H9 (cell line): ENCODE measurements around the gene SMPX. TPM values are rescaled to one million over a fixed set of nuclear protein-coding genes. Genes with fewer than 3 reads are reported as not detected.

Source experiments
- DNase-seq: peaks from one replicate; pipeline ENCODE4 v3.0.0-alpha.2; 2017
- H2AFZ ChIP-seq: one replicate; pipeline ENCODE4 v1.6.1; 2013; ENCODE audit warnings: mild to moderate bottlenecking, low read length, control low read depth, moderate library complexity
- H2AK5ac ChIP-seq: 2 replicates; pipeline ENCODE4 v1.6.1; 2013; ENCODE audit warnings: low read length, control low read depth, mixed read lengths; ENCODE audit not compliant: insufficient read length
- H2BK120ac ChIP-seq: one replicate; pipeline ENCODE4 v1.6.1; 2013; ENCODE audit warnings: low read depth, mild to moderate bottlenecking, low read length, control low read depth, inconsistent platforms; ENCODE audit not compliant: poor library complexity, severe bottlenecking
- H2BK12ac ChIP-seq: 2 replicates; pipeline ENCODE4 v1.6.1; 2013; ENCODE audit warnings: low read length, control low read depth, mixed read lengths, low read depth; ENCODE audit not compliant: insufficient read length
- H2BK15ac ChIP-seq: 2 replicates; pipeline ENCODE4 v1.6.1; 2013; ENCODE audit warnings: low read depth, low read length, control low read depth
- H2BK20ac ChIP-seq: one replicate; pipeline ENCODE4 v1.6.1; 2013; ENCODE audit warnings: low read depth, mild to moderate bottlenecking, low read length, control low read depth, inconsistent platforms; ENCODE audit not compliant: poor library complexity, severe bottlenecking
- H2BK5ac ChIP-seq: 2 replicates; pipeline ENCODE4 v1.6.1; 2013; ENCODE audit warnings: low read length, control low read depth, mixed read lengths; ENCODE audit not compliant: insufficient read length
- H3K14ac ChIP-seq: 2 replicates; pipeline ENCODE4 v1.6.1; 2013; ENCODE audit warnings: low read length, control low read depth; ENCODE audit not compliant: insufficient read depth
- H3K18ac ChIP-seq: 2 replicates; pipeline ENCODE4 v1.6.1; 2013; ENCODE audit warnings: low read depth, mild to moderate bottlenecking, mixed read lengths, low read length, control low read depth; ENCODE audit not compliant: insufficient read length
- H3K23ac ChIP-seq: 2 replicates; pipeline ENCODE4 v1.6.1; 2013; ENCODE audit warnings: low read length, control low read depth, mixed read lengths, low read depth; ENCODE audit not compliant: insufficient read length
- H3K23me2 ChIP-seq: 2 replicates; pipeline ENCODE4 v1.6.1; 2013; ENCODE audit warnings: low read depth, mild to moderate bottlenecking, mixed read lengths, low read length, control low read depth; ENCODE audit not compliant: insufficient read length, poor library complexity, severe bottlenecking
- H3K27ac ChIP-seq: 2 replicates; pipeline ENCODE4 v1.5.1; 2013; ENCODE audit warnings: low read length, control low read depth, mixed read lengths, low read depth; ENCODE audit not compliant: insufficient read length
- H3K27me3 ChIP-seq: 2 replicates; pipeline ENCODE4 v1.6.1; 2013; ENCODE audit warnings: low read length, control low read depth, inconsistent platforms; ENCODE audit not compliant: insufficient read depth
- H3K4ac ChIP-seq: 2 replicates; pipeline ENCODE4 v1.6.1; 2013; ENCODE audit warnings: low read depth, mild to moderate bottlenecking, control low read depth, inconsistent platforms, low read length, moderate library complexity
- H3K4me1 ChIP-seq: 2 replicates; pipeline ENCODE4 v1.6.1; 2013; ENCODE audit warnings: low read length, control low read depth, inconsistent platforms; ENCODE audit not compliant: insufficient read depth
- H3K4me2 ChIP-seq: 2 replicates; pipeline ENCODE4 v1.6.1; 2013; ENCODE audit warnings: low read length, control low read depth, mixed read lengths; ENCODE audit not compliant: insufficient read length, insufficient read depth
- H3K56ac ChIP-seq: 2 replicates; pipeline ENCODE4 v1.6.1; 2013; ENCODE audit warnings: low read depth, mild to moderate bottlenecking, mixed read lengths, low read length, control low read depth; ENCODE audit not compliant: insufficient read length
- H3K79me1 ChIP-seq: 2 replicates; pipeline ENCODE4 v1.6.1; 2013; ENCODE audit warnings: low read depth, mild to moderate bottlenecking, moderate library complexity, low read length, control low read depth, inconsistent platforms; ENCODE audit not compliant: insufficient read depth, poor library complexity, severe bottlenecking
- H3K79me2 ChIP-seq: 2 replicates; pipeline ENCODE4 v1.6.1; 2013; ENCODE audit warnings: low read length, control low read depth, inconsistent platforms; ENCODE audit not compliant: insufficient read depth
- H3K9ac ChIP-seq: 2 replicates; pipeline ENCODE4 v1.6.1; 2013; ENCODE audit warnings: low read length, control low read depth, mixed read lengths; ENCODE audit not compliant: insufficient read length; ENCODE audit errors: extremely low read depth
- H3K9me3 ChIP-seq: one replicate; pipeline ENCODE4 v1.6.1; 2013; ENCODE audit warnings: low read depth, low read length, inconsistent platforms; ENCODE audit not compliant: control insufficient read depth
- H3T11ph ChIP-seq: one replicate; pipeline ENCODE4 v1.6.1; 2013; ENCODE audit warnings: mild to moderate bottlenecking, low read length, control low read depth, inconsistent platforms
- H4K20me1 ChIP-seq: one replicate; pipeline ENCODE4 v1.6.1; 2013; ENCODE audit not compliant: control insufficient read depth, insufficient read length, insufficient read depth
- H4K5ac ChIP-seq: 2 replicates; pipeline ENCODE4 v1.6.1; 2013; ENCODE audit warnings: low read depth, mild to moderate bottlenecking, mixed read lengths, low read length, control low read depth; ENCODE audit not compliant: insufficient read length
- H4K8ac ChIP-seq: replicated peaks from 2 replicates; pipeline ENCODE4 v1.6.1; 2013; ENCODE audit warnings: low read length, control low read depth, mixed read lengths, low read depth; ENCODE audit not compliant: insufficient read length
- H4K91ac ChIP-seq: 2 replicates; pipeline ENCODE4 v1.6.1; 2013; ENCODE audit warnings: low read depth, mild to moderate bottlenecking, moderate library complexity, mixed read lengths, low read length, control low read depth; ENCODE audit not compliant: insufficient read length
- H3K27ac Mint-ChIP-seq, 3 experiments: 2 replicates in 2 of 3; 3 replicates in 1 of 3; pipeline ENCODE4 v1.8.0; 2020 to 2021; ENCODE audit warnings: mixed read lengths in 3 of 3, mild to moderate bottlenecking in 1 of 3, moderate library complexity in 1 of 3
- H3K27me3 Mint-ChIP-seq: 2 replicates; pipeline ENCODE4 v1.8.0; 2021; ENCODE audit warnings: low read depth, mild to moderate bottlenecking, moderate library complexity, mixed read lengths
- H3K36me3 Mint-ChIP-seq, 3 experiments: 2 replicates in 2 of 3; 3 replicates in 1 of 3; pipeline ENCODE4 v1.8.0; 2020 to 2021; ENCODE audit warnings: low read depth in 3 of 3, mixed read lengths in 3 of 3; ENCODE audit not compliant: insufficient read depth in 1 of 3
- H3K4me1 Mint-ChIP-seq, 2 experiments: 2 replicates each; pipeline ENCODE4 v1.8.0; 2020; ENCODE audit warnings: mixed read lengths in 2 of 2
- H3K4me3 Mint-ChIP-seq, 2 experiments: 2 replicates in 1 of 2; 3 replicates in 1 of 2; pipeline ENCODE4 v1.8.0; 2020 to 2021; ENCODE audit warnings: mild to moderate bottlenecking in 2 of 2, mixed read lengths in 2 of 2, moderate library complexity in 1 of 2
- H3K9me3 Mint-ChIP-seq, 2 experiments: 2 replicates in 1 of 2; 3 replicates in 1 of 2; pipeline ENCODE4 v1.8.0; 2020; ENCODE audit warnings: mild to moderate bottlenecking in 2 of 2, mixed read lengths in 2 of 2, moderate library complexity in 1 of 2
- WGBS: extraction: QIAGEN DNeasy Blood & Tissue Kit; methylation state at CpG from one replicate; pipeline ENCODE4 v1.1.7; 2013; ENCODE audit warnings: missing lambda C conversion rate, low lambda C conversion rate, mixed read lengths; ENCODE audit not compliant: insufficient read length; ENCODE audit errors: extremely low coverage; 5-methylcytosine and 5-hydroxymethylcytosine counted together
- total RNA-seq: library from RNA; stranded (reverse); gene quantifications from 2 replicates; pipeline ENCODE4 v1.2.1, GENCODE V29; 2021
- TF ChIP-seq, protein P1 (sequence below): fragments of 200-600 bp; sonication (generic); conservative IDR thresholded peaks from 3 replicates; pipeline ENCODE4 v1.8.0; 2021; ENCODE audit warnings: antibody characterized with exemption, mild to moderate bottlenecking

The SMPX gene
- total RNA-seq, 1 experiment from 2014 or later = not detected

- no peak overlapping the region for H2BK120ac ChIP-seq
- no CpG with 5 or more reads among the region's 1 CpG for WGBS
- H3K23me2 ChIP-seq = no peaks in the 10 kb centered on the region
- no peaks in the 10 kb centered on the region for H3K36me3 Mint-ChIP-seq
- no peaks in the 10 kb centered on the region for H3K79me1 ChIP-seq
- H2AK5ac ChIP-seq = no peak overlapping the region
- H3K18ac ChIP-seq = no peak overlapping the region
- H3K9ac ChIP-seq = no peak overlapping the region
- no peak overlapping the region for H2BK20ac ChIP-seq
- H2BK12ac ChIP-seq = no peak overlapping the region
- no peaks in the 10 kb centered on the region for H3K27me3 ChIP-seq
- H4K91ac ChIP-seq = no peak overlapping the region
- no peak overlapping the region for H3K4me2 ChIP-seq
- H3T11ph ChIP-seq = no peak overlapping the region
- peaks cover 9% of the 10 kb centered on the region; the same call in 1 of the 2 replicates for H3K4me1 ChIP-seq
- no peak overlapping the region for H4K5ac ChIP-seq
- H4K20me1 ChIP-seq = no peaks in the 10 kb centered on the region
- DNase-seq = no peak
- H3K4ac ChIP-seq = no peak overlapping the region
- H3K27ac Mint-ChIP-seq = no peak overlapping the region
- no peak overlapping the region for H2AFZ ChIP-seq
- no peak overlapping the region for H4K8ac ChIP-seq
- TF ChIP-seq, protein P1, sequence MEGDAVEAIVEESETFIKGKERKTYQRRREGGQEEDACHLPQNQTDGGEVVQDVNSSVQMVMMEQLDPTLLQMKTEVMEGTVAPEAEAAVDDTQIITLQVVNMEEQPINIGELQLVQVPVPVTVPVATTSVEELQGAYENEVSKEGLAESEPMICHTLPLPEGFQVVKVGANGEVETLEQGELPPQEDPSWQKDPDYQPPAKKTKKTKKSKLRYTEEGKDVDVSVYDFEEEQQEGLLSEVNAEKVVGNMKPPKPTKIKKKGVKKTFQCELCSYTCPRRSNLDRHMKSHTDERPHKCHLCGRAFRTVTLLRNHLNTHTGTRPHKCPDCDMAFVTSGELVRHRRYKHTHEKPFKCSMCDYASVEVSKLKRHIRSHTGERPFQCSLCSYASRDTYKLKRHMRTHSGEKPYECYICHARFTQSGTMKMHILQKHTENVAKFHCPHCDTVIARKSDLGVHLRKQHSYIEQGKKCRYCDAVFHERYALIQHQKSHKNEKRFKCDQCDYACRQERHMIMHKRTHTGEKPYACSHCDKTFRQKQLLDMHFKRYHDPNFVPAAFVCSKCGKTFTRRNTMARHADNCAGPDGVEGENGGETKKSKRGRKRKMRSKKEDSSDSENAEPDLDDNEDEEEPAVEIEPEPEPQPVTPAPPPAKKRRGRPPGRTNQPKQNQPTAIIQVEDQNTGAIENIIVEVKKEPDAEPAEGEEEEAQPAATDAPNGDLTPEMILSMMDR = no peak
- H3K9me3 ChIP-seq = no peaks in the 10 kb centered on the region
- no peak overlapping the region for H3K56ac ChIP-seq
- H2BK5ac ChIP-seq = no peak overlapping the region
- no peak overlapping the region for H3K4me3 Mint-ChIP-seq
- no peak overlapping the region for H3K14ac ChIP-seq
- H2BK15ac ChIP-seq = no peak overlapping the region
- H3K27me3 Mint-ChIP-seq = no peaks in the 10 kb centered on the region
- H3K9me3 Mint-ChIP-seq = peaks cover 0 to 19% of the 10 kb centered on the region in 2 experiments; a peak in 3 of 5 replicates
- H3K23ac ChIP-seq = no peak overlapping the region
- H3K27ac ChIP-seq = no peak overlapping the region
- H3K4me1 Mint-ChIP-seq = peaks cover 17 to 21% of the 10 kb centered on the region in 2 experiments
- H3K79me2 ChIP-seq = no peaks in the 10 kb centered on the region
Measured at GRCh38 chrX:21781976-21782375, 24.1 kb upstream of the SMPX start.
